Right lobe of liver (tissue), 4 donors: ENCODE measurements around the gene SPAM1.

Experiments
- POLR2A ChIP-seq: fragments of 450-650 bp; IDR thresholded peaks from one replicate; pipeline ENCODE4 v1.6.1; 2017; ENCODE audit warnings: antibody characterized with exemption, mild to moderate bottlenecking
- TF ChIP-seq, protein P1 (sequence below), 4 donors: fragments of 200-600 bp in 3 of 4; fragments of 450-650 bp in 1 of 4; IDR thresholded peaks; one replicate each; pipeline versions ENCODE4 v1.5.1 to v1.8.0; 2016 to 2022; ENCODE audit warnings: antibody characterized with exemption in 4 of 4, mild to moderate bottlenecking in 2 of 4
- donor health status: DM: no; HTN: no; CAD: no.
- donor health status: DM: no; HTN: no; CAD: no.
- donor health status: DM: no; HTN: yes; CAD: no.

DNA sequence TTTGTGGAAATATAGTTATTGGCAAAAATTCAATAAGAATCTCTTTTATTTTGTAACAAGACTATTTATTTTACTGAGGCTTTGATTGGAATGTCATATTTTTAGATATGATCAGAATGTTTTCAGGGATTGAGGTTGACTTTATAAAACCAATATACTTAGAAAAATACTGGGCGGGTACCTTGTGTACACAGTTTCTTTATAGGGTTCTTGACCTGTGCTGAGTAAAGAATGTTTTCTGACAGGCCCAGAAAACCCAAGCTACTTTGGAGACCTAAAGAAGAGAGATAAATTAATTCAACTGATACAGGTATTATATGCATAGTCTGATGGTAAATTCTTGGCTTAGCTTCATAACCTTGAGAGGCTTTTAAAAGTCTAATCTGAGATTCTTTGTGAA, 23.9 kb upstream of the SPAM1 start:
- TF ChIP-seq, protein P1, sequence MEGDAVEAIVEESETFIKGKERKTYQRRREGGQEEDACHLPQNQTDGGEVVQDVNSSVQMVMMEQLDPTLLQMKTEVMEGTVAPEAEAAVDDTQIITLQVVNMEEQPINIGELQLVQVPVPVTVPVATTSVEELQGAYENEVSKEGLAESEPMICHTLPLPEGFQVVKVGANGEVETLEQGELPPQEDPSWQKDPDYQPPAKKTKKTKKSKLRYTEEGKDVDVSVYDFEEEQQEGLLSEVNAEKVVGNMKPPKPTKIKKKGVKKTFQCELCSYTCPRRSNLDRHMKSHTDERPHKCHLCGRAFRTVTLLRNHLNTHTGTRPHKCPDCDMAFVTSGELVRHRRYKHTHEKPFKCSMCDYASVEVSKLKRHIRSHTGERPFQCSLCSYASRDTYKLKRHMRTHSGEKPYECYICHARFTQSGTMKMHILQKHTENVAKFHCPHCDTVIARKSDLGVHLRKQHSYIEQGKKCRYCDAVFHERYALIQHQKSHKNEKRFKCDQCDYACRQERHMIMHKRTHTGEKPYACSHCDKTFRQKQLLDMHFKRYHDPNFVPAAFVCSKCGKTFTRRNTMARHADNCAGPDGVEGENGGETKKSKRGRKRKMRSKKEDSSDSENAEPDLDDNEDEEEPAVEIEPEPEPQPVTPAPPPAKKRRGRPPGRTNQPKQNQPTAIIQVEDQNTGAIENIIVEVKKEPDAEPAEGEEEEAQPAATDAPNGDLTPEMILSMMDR (IDR thresholded peaks at IDR 0.05), result no peak
- TF ChIP-seq POLR2A, result no peak
